CD4-positive, alpha-beta T cell treated with Interleukin-15 for 4 hours (primary cell): ENCODE results near the gene NT5DC3.

Source experiments
- DNase-seq: peaks from one replicate; pipeline ENCODE4 v3.0.0-alpha.2; 2020; ENCODE audit warnings: low spot score

The NT5DC3 gene

GRCh38 chr12:103809154-103809553 lies 31.9 kb downstream of the NT5DC3 start:
- DNase-seq: no peak

GRCh38 chr12:103808239-103808880 lies 32.7 kb downstream of the NT5DC3 start:
- DNase-seq: no peak

GRCh38 chr12:103807561-103808238 lies 33.3 kb downstream of the NT5DC3 start:
- DNase-seq: no peak

- no peak for DNase-seq
Measured at GRCh38 chr12:103806803-103807202, 34.2 kb downstream of the NT5DC3 start.

GRCh38 chr12:103805655-103806360 lies 35.2 kb downstream of the NT5DC3 start:
- no peak for DNase-seq

GRCh38 chr12:103803847-103804246 lies 37.2 kb downstream of the NT5DC3 start:
- no peak for DNase-seq

- DNase-seq: no peak
Measured at GRCh38 chr12:103802586-103802886, 38.5 kb downstream of the NT5DC3 start.

GRCh38 chr12:103801709-103802585 lies 39.1 kb downstream of the NT5DC3 start:
- no peak for DNase-seq

- DNase-seq: no peak
Measured at GRCh38 chr12:103799857-103800771, 40.9 kb downstream of the NT5DC3 start.

- no peak for DNase-seq
Measured at GRCh38 chr12:103799504-103799856, 41.6 kb downstream of the NT5DC3 start.

- no peak for DNase-seq
Measured at GRCh38 chr12:103798586-103798985, 42.4 kb downstream of the NT5DC3 start.

- DNase-seq: no peak
Measured at GRCh38 chr12:103794309-103795213, 46.5 kb downstream of the NT5DC3 start.

- DNase-seq: no peak
Measured at GRCh38 chr12:103793512-103794045, 47.5 kb downstream of the NT5DC3 start.

- no peak for DNase-seq
Measured at GRCh38 chr12:103793046-103793445, 48.0 kb downstream of the NT5DC3 start.

- no peak for DNase-seq
Measured at GRCh38 chr12:103791350-103791920, 49.6 kb downstream of the NT5DC3 start.

GRCh38 chr12:103786201-103786600 lies 54.8 kb downstream of the NT5DC3 start:
- DNase-seq: no peak

- no peak for DNase-seq
Measured at GRCh38 chr12:103785243-103786031, 55.6 kb downstream of the NT5DC3 start.

- no peak for DNase-seq
Measured at GRCh38 chr12:103783744-103784664, 57.0 kb downstream of the NT5DC3 start.
